HG02642 (cell line): ENCODE results near the gene BLACAT1.
"Not testable (repeated sequence)": the region's sequence is repeated elsewhere in the genome, so short reads cannot be mapped to it uniquely, and the experiment has no call there.

ENCODE experiments used
- ATAC-seq: cut with Tn5 transposase; IDR thresholded peaks from one replicate; pipeline ENCODE4 v1.9.1; 2021; ENCODE audit warnings: mild to moderate bottlenecking; ENCODE audit not compliant: unreplicated experiment, poor library complexity

Gene BLACAT1

GRCh38 chr1:205422993-205423642 is 32.7 kb downstream of the BLACAT1 start:
- ATAC-seq = no peak

DNA sequence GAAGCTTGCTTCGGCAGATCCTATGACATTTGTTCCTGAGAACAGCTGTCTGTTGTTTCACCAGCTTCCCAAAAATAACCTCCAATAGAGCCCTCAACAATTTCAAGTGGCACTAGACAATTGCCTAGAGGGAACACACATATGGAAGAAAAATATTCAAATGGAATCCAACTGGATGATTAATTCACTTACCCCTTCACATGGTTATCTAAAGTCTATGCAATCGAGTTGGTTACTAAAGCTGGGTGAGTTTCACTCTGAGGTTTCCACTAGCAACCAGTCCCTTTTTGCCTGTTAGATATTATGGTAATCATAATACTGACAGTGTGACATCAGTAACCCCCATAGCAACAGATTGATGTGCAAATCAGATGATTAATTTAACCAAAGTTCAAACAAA is 34.0 kb downstream of the BLACAT1 start, which contains the start of gene LEMD1:
Gene LEMD1 (minus strand): TSS at position 259 of the 400 bp plus-strand sequence. CDS start 1,520 bp downstream, outside the sequence.
- no peak for ATAC-seq

DNA sequence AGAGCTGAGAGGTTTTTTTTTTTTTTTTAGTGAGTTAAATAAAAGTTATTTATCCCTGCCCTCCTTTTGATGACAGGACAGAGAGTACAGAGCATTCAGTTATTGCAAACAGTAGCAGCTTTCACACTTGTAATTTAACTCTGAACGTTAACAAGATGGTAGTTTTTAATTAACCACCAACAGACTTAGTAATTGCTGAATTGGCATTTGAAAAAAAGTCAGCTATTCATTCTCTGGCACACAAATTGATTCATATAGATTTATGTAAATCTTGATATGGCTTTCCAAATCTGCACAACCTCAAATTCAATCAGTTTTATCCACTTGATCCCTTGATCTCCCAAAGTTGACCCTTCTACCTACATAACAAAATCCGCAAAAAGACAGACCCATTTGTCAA is 34.9 kb downstream of the BLACAT1 start:
- no peak for ATAC-seq

DNA sequence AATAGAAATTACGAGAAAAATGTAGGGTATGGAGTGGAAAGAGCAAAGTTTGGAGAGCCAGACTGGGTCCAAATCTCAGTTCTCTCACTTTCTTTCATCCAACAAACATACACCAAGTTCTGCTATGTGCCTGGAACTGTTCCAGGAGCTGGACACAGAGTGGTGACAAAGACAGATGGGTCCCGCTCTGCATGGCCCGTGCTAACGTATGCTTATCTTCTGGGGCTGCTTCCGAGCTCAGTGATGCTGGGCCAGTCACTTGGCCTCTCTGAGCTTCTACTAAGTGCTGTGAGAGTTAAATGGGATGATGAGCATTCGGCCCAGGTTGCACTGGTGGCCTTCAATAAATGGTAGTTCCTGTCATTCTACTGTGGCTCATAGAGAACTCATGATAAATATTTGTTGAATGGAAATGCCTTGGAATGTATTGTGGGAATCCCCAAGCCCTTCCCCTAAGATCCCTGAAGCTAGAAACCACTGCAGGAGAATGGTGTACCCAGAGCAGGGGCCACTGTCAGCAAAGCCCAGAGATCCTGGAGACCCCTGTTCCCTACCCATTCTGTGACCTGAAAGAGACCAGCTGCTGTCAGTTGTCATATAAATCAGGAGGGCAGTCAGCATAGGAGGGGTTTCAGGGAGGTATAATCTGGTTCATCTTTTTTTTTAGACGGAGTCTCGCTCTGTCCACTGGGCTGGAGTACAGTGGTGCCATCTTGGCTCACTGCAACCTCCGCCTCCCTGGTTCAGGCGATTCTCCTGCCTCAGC is 37.8 kb downstream of the BLACAT1 start:
- no peak for ATAC-seq

DNA sequence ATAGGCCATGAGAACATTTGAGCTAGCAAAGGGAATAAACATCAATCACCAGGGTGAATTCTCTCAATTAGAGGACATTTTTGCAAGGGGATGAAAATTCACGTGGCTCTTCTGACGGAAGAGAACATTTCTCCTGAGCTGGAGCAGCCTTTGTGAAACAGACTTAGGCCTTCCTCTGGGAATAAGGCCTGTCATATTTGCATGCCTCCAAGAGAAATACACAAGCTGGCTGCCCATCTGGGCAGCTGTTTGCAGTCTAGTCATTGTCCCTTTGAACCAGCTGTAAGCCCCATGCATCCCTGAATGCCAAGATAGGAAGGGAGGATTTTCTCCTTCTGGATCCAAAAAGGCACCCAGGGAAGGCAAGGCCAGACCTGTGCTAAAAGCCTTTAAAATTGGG is 39.5 kb downstream of the BLACAT1 start:
- no peak for ATAC-seq

GRCh38 chr1:205410581-205411298 is 45.1 kb downstream of the BLACAT1 start:
- no peak for ATAC-seq

GRCh38 chr1:205407970-205408369 is 47.9 kb downstream of the BLACAT1 start:
- no peak for ATAC-seq

- not testable (repeated sequence) for ATAC-seq
Measured at GRCh38 chr1:205406252-205406651, 49.6 kb downstream of the BLACAT1 start.
